A549 (cell line): ENCODE results near the gene IGF1R. TPM values are rescaled to one million over a fixed set of nuclear protein-coding genes. Genes with fewer than 3 reads are reported as not detected.

Source experiments
- ATAC-seq, 2 experiments: fragments of 200-7000 bp in 1 of 2; fragments of >200 bp in 1 of 2; cut with Nextera tagmentation in 1 of 2; cut with Tn5 transposase in 1 of 2; 3 replicates each; pipeline versions ENCODE4 v1.8.0 to v1.9.1; 2018 to 2020; ENCODE audit warnings: mild to moderate bottlenecking in 1 of 2, moderate library complexity in 1 of 2
- CTCF ChIA-PET: fragments of 300-600 bp; sonication (Branson Sonifier 250); formaldehyde crosslinking; extraction: SDS; loops from one replicate; lab custom pipeline; 2021; ENCODE audit warnings: antibody characterized with exemption, inconsistent platforms; lab: Yijun Ruan, JAX
- POLR2A ChIA-PET: fragments of 350-600 bp; formaldehyde crosslinking; extraction: SDS; loops from one replicate; lab custom pipeline; 2021; ENCODE audit warnings: antibody characterized with exemption, inconsistent platforms; lab: Yijun Ruan, JAX
- DNase-seq, 2 experiments: peaks; one replicate each; pipeline versions ENCODE4 v3.0.0 to v3.0.0-alpha.2; 2011 to 2016; ENCODE audit warnings: low read depth in 1 of 2, low spot score in 1 of 2
- FAIRE-seq: peaks from 2 replicates; lab custom pipeline; 2011; peaks lifted over from hg19 to GRCh38; lab: Jason Lieb, UNC
- H3K27ac ChIP-seq, 2 experiments: fragments of >200 bp; sonication (Bioruptor Twin); formaldehyde crosslinking; 3 replicates each; pipeline ENCODE4 v1.5.1; 2016 to 2017
- H3K4me1 ChIP-seq: fragments of >200 bp; sonication (Bioruptor Twin); formaldehyde crosslinking; 3 replicates; pipeline ENCODE4 v1.6.1; 2016
- H3K4me2 ChIP-seq: fragments of >200 bp; sonication (Bioruptor Twin); formaldehyde crosslinking; 3 replicates; pipeline ENCODE4 v1.6.1; 2016
- H3K4me3 ChIP-seq: fragments of >200 bp; sonication (Bioruptor Twin); formaldehyde crosslinking; 3 replicates; pipeline ENCODE4 v1.5.1; 2016
- H3K9me3 ChIP-seq: fragments of >200 bp; sonication (Bioruptor Twin); formaldehyde crosslinking; 3 replicates; pipeline ENCODE4 v1.6.1; 2016
- CEBPB ChIP-seq, 2 experiments: fragments of >200 bp in 1 of 2; sonication (Bioruptor Twin) in 1 of 2; formaldehyde crosslinking in 1 of 2; IDR thresholded peaks; 2 replicates each; pipeline ENCODE4 v1.6.1; 2012 to 2016
- EHF ChIP-seq: fragments of 250-450 bp; sonication (Bioruptor Pico); IDR thresholded peaks from 2 replicates; pipeline ENCODE4 v1.5.0; 2020; ENCODE audit warnings: mild to moderate bottlenecking
- EHMT2 ChIP-seq: fragments of 200-600 bp; sonication (generic); IDR thresholded peaks from 2 replicates; pipeline ENCODE4 v1.6.1; 2016; ENCODE audit warnings: antibody characterized with exemption, low read depth, mild to moderate bottlenecking, moderate library complexity
- EP300 ChIP-seq, 2 experiments: fragments of >200 bp; sonication (Bioruptor Twin); formaldehyde crosslinking; IDR thresholded peaks; 2 replicates in 1 of 2; 3 replicates in 1 of 2; pipeline ENCODE4 v1.6.1; 2016 to 2017
- ESRRA ChIP-seq: fragments of 150-350 bp; IDR thresholded peaks from 2 replicates; pipeline ENCODE4 v1.6.1; 2014; ENCODE audit warnings: mild to moderate bottlenecking, low read length, borderline replicate concordance
- FOSL2 ChIP-seq, 2 experiments: fragments of 450-650 bp in 1 of 2; fragments of >200 bp in 1 of 2; sonication (Bioruptor Twin) in 1 of 2; formaldehyde crosslinking; IDR thresholded peaks; 2 replicates each; pipeline versions ENCODE4 v1.5.0 to v1.6.1; 2016 to 2020; ENCODE audit warnings: mild to moderate bottlenecking in 1 of 2, moderate library complexity in 1 of 2
- FOXS1 ChIP-seq: fragments of 250-450 bp; sonication (Bioruptor Pico); IDR thresholded peaks from 2 replicates; pipeline ENCODE4 v1.5.0; 2020; ENCODE audit warnings: mild to moderate bottlenecking, moderate library complexity
- HDAC2 ChIP-seq: fragments of 200-600 bp; sonication (generic); IDR thresholded peaks from 2 replicates; pipeline ENCODE4 v1.6.1; 2016
- JUN ChIP-seq, 2 experiments: fragments of >200 bp; sonication (Bioruptor Twin); formaldehyde crosslinking; IDR thresholded peaks; 2 replicates in 1 of 2; 3 replicates in 1 of 2; pipeline ENCODE4 v1.6.1; 2016 to 2017
- MAFK ChIP-seq: fragments of 450-650 bp; IDR thresholded peaks from 2 replicates; pipeline ENCODE4 v1.6.1; 2014; ENCODE audit not compliant: partially characterized antibody
- MAZ ChIP-seq: fragments of 150-350 bp; IDR thresholded peaks from 2 replicates; pipeline ENCODE4 v1.6.1; 2014; ENCODE audit warnings: antibody characterized with exemption, low read depth, low read length, borderline replicate concordance
- MYC ChIP-seq: IDR thresholded peaks from 2 replicates; pipeline ENCODE4 v1.6.1; 2012; ENCODE audit warnings: mild to moderate bottlenecking, inconsistent platforms, low read length, improper control_type of control experiment, borderline replicate concordance
- NR3C1 ChIP-seq: fragments of >200 bp; sonication (Bioruptor Twin); formaldehyde crosslinking; IDR thresholded peaks from 3 replicates; pipeline ENCODE4 v1.6.1; 2017
- POLR2AphosphoS2 ChIP-seq: conservative IDR thresholded peaks from 2 replicates; pipeline ENCODE4 v1.6.1; 2012; ENCODE audit warnings: low read length, improper control_type of control experiment, inconsistent platforms
- RAD21 ChIP-seq, 2 experiments: fragments of >200 bp in 1 of 2; sonication (Bioruptor Twin) in 1 of 2; formaldehyde crosslinking in 1 of 2; IDR thresholded peaks in 1 of 2; conservative IDR thresholded peaks in 1 of 2; 2 replicates in 1 of 2; 3 replicates in 1 of 2; pipeline ENCODE4 v1.6.1; 2012 to 2018; ENCODE audit warnings: inconsistent platforms in 1 of 2
- ZC3H11A ChIP-seq: fragments of 450-650 bp; IDR thresholded peaks from 2 replicates; pipeline ENCODE4 v1.6.1; 2014; ENCODE audit warnings: antibody characterized with exemption, mild to moderate bottlenecking
- WGBS: methylation state at CpG from one replicate; pipeline ENCODE4 v1.1.6; 2017; ENCODE audit errors: missing lambda C conversion rate; 5-methylcytosine and 5-hydroxymethylcytosine counted together
- polyA plus RNA-seq, 4 experiments: library from polyadenylated mRNA; depleted of rRNA in 3 of 4; stranded (reverse); fragments of >200 nt; fragmentation: RNase III in 1 of 4; extraction: RNeasy Plus Mini Kit Qiagen cat#74134 plus additional on column Dnase treatment in 1 of 4; gene quantifications; 2 replicates in 3 of 4; 3 replicates in 1 of 4; pipeline ENCODE4 v1.2.3, GENCODE V29; 2011 to 2017
- TF ChIP-seq, protein P1 (sequence below): fragments of 250-450 bp; sonication (Bioruptor Pico); IDR thresholded peaks from 2 replicates; pipeline ENCODE4 v1.5.0; 2020; ENCODE audit warnings: low read depth, mild to moderate bottlenecking, moderate library complexity
- TF ChIP-seq, protein P2 (sequence below): fragments of 150-350 bp; IDR thresholded peaks from 2 replicates; pipeline ENCODE4 v1.6.1; 2014; ENCODE audit warnings: low read depth, mild to moderate bottlenecking, low read length
- TF ChIP-seq, protein P3 (sequence below): fragments of 250-450 bp; sonication (Bioruptor Pico); IDR thresholded peaks from 2 replicates; pipeline ENCODE4 v1.5.0; 2021; ENCODE audit warnings: mild to moderate bottlenecking, moderate library complexity, borderline replicate concordance
- TF ChIP-seq, protein P4 (sequence below): IDR thresholded peaks from 2 replicates; pipeline ENCODE4 v1.6.1; 2012; ENCODE audit warnings: low read depth, borderline replicate concordance

Gene IGF1R
- polyA plus RNA-seq, 2 of the 4 experiments (the other 2 are of a cell fraction): 42.6 to 69.5 TPM

DNA sequence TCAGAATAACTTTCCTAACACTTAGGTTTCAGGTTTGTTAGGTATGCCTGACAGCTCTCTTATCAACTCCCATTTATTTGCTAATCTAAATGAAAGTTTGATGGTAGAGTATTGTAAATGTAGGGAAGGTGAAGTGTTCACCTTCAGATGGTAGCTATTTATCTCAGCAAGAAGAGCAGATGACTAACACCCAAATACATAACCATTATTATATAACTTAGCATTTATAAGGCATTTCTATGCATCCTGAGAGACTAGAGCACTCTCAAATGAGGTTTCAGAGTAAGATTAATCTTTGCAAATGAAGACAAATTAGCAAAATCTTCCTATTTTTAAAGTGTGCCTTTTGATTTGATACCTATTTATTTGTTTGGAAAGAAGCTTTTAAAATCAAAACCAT lies 143.8 kb downstream of the IGF1R start:
- Histone ChIP-seq H3K9me3 (no peaks in the 10 kb centered on the region), H3K4me2 (peak overlapping the region; percentile 61; the same call in 2 of the 3 replicates), H3K4me3 (no peak overlapping the region), H3K27ac (0 out of 6 replicates have a peak overlapping the region, but pooled peaks of 1 of the 2 experiments have one; percentile 0), H3K4me1 (peaks cover 99% of the 10 kb centered on the region)
- DNase-seq (no peak), FAIRE-seq (no peak), ATAC-seq (no peak)
- CTCF ChIA-PET: interaction anchor here (0.8 to 14.2 kb wide), 8 partner anchors 9 to 273 kb away, joined by 3 to 172 read pairs (median 3); no protein-coding TSS in a partner anchor
- POLR2A ChIA-PET: no interaction called here
- TF ChIP-seq, protein P1, sequence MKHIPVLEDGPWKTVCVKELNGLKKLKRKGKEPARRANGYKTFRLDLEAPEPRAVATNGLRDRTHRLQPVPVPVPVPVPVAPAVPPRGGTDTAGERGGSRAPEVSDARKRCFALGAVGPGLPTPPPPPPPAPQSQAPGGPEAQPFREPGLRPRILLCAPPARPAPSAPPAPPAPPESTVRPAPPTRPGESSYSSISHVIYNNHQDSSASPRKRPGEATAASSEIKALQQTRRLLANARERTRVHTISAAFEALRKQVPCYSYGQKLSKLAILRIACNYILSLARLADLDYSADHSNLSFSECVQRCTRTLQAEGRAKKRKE (CRISPR knock-in tag): no peak
- TF ChIP-seq HDAC2: no peak
- TF ChIP-seq NR3C1: no peak

DNA sequence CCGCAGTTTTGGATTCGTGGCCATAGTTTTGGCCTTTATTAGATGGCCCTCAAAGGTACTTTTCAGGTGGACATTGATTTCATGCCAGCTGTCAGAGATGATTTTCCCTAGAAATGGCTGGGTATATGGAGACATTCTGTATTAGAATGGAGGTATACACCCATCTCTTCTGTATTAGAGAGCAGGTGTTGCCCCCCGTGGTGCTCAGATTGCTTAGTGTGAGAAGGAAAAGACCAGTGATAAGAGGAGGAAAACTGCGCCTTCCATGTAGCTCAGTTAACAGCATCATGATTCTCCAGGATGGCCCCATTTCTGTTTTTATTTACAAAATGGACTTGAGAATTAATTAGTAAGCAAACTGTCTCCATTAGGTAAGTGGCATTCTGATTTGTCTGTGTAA lies 145.9 kb downstream of the IGF1R start:
- peaks cover 99% of the 10 kb centered on the region for H3K4me1 ChIP-seq
- POLR2A ChIA-PET: no interaction called here
- H3K9me3 ChIP-seq: no peaks in the 10 kb centered on the region
- TF ChIP-seq CEBPB (IDR thresholded peaks at IDR 0.05) (no peak), JUN (IDR thresholded peaks at IDR 0.05) (peak in 1 of 2 experiments; percentile 7; a peak in 1 of 5 replicates)
- TF ChIP-seq, all 56 proteins: peak for 1
- ATAC-seq (no peak), FAIRE-seq (no peak), DNase-seq (no peak)
- Histone ChIP-seq H3K27ac (peak overlapping the region; percentile 4 to 67; a peak in 3 of 6 replicates), H3K4me3 (no peak overlapping the region), H3K4me2 (peak overlapping the region; percentile 52)
- 96% methylated on average over 4 of the region's 4 CpGs for WGBS
- CTCF ChIA-PET: interaction anchor here (1.0 to 14.2 kb wide), 7 partner anchors 14 to 110 kb away, joined by 3 to 172 read pairs (median 4); no protein-coding TSS in a partner anchor

DNA sequence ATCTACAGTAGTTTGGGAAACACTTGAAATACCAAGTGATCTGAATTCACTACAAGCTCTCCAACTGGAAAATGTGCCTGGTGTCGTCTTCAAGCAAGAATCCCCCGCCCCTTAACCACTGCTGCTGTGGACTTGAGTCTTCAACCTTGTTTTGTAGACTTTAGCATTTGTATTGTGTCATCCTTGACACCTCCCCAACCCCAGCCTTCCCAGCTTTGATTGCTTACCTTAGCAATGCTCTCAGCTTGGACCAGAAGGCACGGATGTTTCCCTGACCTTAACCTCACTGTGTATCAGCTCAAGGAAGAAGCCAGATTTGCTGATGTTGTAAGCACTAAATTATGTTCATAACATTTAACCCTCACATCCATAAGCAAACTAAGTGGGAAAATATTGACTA lies 146.4 kb downstream of the IGF1R start:
- TF ChIP-seq, protein P2, sequence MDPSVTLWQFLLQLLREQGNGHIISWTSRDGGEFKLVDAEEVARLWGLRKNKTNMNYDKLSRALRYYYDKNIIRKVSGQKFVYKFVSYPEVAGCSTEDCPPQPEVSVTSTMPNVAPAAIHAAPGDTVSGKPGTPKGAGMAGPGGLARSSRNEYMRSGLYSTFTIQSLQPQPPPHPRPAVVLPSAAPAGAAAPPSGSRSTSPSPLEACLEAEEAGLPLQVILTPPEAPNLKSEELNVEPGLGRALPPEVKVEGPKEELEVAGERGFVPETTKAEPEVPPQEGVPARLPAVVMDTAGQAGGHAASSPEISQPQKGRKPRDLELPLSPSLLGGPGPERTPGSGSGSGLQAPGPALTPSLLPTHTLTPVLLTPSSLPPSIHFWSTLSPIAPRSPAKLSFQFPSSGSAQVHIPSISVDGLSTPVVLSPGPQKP: no peak
- TF ChIP-seq ESRRA (0 out of 2 replicates have a peak, but pooled peaks have one; percentile 7), MYC (no peak)
- ATAC-seq: peak in 1 of 2 experiments; percentile 31; a peak in 3 of 6 replicates
- peak in 1 of 2 experiments; percentile 66 for DNase-seq
- Histone ChIP-seq H3K4me1 (peaks cover 99% of the 10 kb centered on the region), H3K4me3 (no peak overlapping the region), H3K4me2 (peak overlapping the region; percentile 52), H3K9me3 (no peaks in the 10 kb centered on the region), H3K27ac (peak overlapping the region; percentile 4 to 67; a peak in 4 of 6 replicates)
- CTCF ChIA-PET: interaction anchor here (1.0 to 14.2 kb wide), 5 partner anchors 14 to 110 kb away, joined by 3 to 172 read pairs (median 3); no protein-coding TSS in a partner anchor
- 36% methylated on average over 3 of the region's 3 CpGs for WGBS
- POLR2A ChIA-PET: no interaction called here
- FAIRE-seq: peak; percentile 73

DNA sequence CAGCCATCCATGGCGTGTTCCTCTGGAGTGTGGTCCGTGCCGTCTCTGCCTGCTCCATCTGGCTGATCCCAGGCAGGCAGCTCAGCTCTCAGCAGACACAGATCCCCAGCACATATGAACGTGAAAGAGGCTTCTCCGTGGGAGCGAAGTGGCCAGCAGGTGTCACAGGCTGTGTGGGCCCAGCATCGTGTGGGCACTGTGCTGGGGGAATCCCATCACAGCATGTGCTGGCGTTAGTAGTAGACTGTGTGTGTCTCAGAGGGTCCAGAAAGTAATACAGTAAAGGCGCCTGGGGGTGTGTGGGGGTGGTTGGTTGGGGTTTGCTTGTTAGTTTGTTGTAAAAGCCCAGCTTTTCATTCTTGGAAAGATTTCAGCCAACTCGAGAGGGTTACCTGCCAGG lies 147.6 kb downstream of the IGF1R start:
- Histone ChIP-seq H3K27ac (peak overlapping the region in 1 of 2 experiments; percentile 89; a peak in 3 of 6 replicates), H3K4me3 (no peak overlapping the region), H3K9me3 (no peaks in the 10 kb centered on the region), H3K4me2 (no peak overlapping the region), H3K4me1 (peaks cover 98% of the 10 kb centered on the region)
- no peak for ATAC-seq
- ChIA-PET CTCF (interaction anchor here (0.9 to 14.2 kb wide), 9 partner anchors 11 to 277 kb away, joined by 3 to 172 read pairs (median 3); no protein-coding TSS in a partner anchor), POLR2A (no interaction called here)
- DNase-seq: no peak
- TF ChIP-seq ZC3H11A (no peak), FOSL2 (IDR thresholded peaks at IDR 0.05) (no peak), FOSL2 (CRISPR knock-in tag; IDR thresholded peaks at IDR 0.05) (no peak), EHF (no peak), RAD21 (conservative IDR thresholded peaks at IDR 0.05 in 1 of 2, IDR thresholded peaks at IDR 0.05 in 1 of 2) (no peak), EHMT2 (no peak), MAZ (no peak), POLR2AphosphoS2 (no peak), EP300 (IDR thresholded peaks at IDR 0.05) (no peak), MAFK (no peak), FOXS1 (no peak)
- TF ChIP-seq, protein P3, sequence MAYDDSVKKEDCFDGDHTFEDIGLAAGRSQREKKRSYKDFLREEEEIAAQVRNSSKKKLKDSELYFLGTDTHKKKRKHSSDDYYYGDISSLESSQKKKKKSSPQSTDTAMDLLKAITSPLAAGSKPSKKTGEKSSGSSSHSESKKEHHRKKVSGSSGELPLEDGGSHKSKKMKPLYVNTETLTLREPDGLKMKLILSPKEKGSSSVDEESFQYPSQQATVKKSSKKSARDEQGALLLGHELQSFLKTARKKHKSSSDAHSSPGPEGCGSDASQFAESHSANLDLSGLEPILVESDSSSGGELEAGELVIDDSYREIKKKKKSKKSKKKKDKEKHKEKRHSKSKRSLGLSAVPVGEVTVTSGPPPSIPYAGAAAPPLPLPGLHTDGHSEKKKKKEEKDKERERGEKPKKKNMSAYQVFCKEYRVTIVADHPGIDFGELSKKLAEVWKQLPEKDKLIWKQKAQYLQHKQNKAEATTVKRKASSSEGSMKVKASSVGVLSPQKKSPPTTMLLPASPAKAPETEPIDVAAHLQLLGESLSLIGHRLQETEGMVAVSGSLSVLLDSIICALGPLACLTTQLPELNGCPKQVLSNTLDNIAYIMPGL (CRISPR knock-in tag): no peak
- TF ChIP-seq, protein P4, sequence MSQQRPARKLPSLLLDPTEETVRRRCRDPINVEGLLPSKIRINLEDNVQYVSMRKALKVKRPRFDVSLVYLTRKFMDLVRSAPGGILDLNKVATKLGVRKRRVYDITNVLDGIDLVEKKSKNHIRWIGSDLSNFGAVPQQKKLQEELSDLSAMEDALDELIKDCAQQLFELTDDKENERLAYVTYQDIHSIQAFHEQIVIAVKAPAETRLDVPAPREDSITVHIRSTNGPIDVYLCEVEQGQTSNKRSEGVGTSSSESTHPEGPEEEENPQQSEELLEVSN: no peak
- no peak for FAIRE-seq
- WGBS: 78% methylated on average over 10 of the region's 10 CpGs
